DND-41 (cell line): Measurements from ENCODE around the gene SLC2A4RG.

Experiments used
- EZH2 ChIP-seq: IDR thresholded peaks from 3 replicates; pipeline ENCODE4 v1.6.1; 2012; ENCODE audit warnings: borderline replicate concordance, low read depth, mild to moderate bottlenecking, moderate library complexity, low read length, inconsistent platforms; ENCODE audit not compliant: severe bottlenecking
- TF ChIP-seq, protein P1 (sequence below): IDR thresholded peaks from 2 replicates; pipeline ENCODE4 v1.5.1; 2012; ENCODE audit warnings: borderline replicate concordance, low read length, moderate library complexity, mild to moderate bottlenecking; ENCODE audit not compliant: poor library complexity, severe bottlenecking; ENCODE audit errors: extremely low read depth

GRCh38 chr20:63759377-63759901, 19.9 kb downstream of the SLC2A4RG start:
- TF ChIP-seq, protein P1, sequence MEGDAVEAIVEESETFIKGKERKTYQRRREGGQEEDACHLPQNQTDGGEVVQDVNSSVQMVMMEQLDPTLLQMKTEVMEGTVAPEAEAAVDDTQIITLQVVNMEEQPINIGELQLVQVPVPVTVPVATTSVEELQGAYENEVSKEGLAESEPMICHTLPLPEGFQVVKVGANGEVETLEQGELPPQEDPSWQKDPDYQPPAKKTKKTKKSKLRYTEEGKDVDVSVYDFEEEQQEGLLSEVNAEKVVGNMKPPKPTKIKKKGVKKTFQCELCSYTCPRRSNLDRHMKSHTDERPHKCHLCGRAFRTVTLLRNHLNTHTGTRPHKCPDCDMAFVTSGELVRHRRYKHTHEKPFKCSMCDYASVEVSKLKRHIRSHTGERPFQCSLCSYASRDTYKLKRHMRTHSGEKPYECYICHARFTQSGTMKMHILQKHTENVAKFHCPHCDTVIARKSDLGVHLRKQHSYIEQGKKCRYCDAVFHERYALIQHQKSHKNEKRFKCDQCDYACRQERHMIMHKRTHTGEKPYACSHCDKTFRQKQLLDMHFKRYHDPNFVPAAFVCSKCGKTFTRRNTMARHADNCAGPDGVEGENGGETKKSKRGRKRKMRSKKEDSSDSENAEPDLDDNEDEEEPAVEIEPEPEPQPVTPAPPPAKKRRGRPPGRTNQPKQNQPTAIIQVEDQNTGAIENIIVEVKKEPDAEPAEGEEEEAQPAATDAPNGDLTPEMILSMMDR, result no peak
- TF ChIP-seq EZH2, result no peak
